A673 (cell line): ENCODE data around the gene SCGB1C2.
"Not testable (repeated sequence)": the region's sequence is repeated elsewhere in the genome, so short reads cannot be mapped to it uniquely, and the experiment has no call there.

ENCODE experiments used
- EZH2 ChIP-seq: fragments of 200-600 bp; sonication (generic); IDR thresholded peaks from 2 replicates; pipeline ENCODE4 v1.6.1; 2017; ENCODE audit warnings: borderline replicate concordance, low read depth, mild to moderate bottlenecking, mixed read lengths, antibody characterized with exemption, low read length; ENCODE audit not compliant: poor library complexity, severe bottlenecking
- TF ChIP-seq, protein P1 (sequence below): fragments of 300-800, 200-600 bp; sonication (generic); conservative IDR thresholded peaks from 2 replicates; pipeline ENCODE4 v1.5.1; 2017; ENCODE audit warnings: low read depth, mild to moderate bottlenecking, antibody characterized with exemption, low read length, moderate library complexity, mixed read lengths

DNA sequence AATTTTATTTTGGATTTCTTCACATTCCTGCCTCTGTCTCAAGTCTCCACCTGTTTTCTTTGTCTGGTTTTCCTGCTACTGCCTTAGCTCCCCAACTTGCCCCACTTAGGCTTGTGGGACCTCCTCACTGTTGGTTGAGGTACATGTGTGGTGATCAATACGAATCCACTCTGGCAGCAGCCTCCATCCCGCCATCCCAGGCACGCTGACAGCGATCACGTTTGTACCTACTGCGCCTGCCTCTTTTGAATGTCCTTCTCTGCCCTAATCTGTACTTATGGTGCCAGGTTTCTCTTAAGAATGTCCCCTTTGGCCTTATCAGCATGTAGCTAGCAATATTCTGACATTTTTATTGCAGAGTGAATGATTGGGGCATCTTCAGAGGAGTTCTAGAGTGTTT is 2.3 kb upstream of the SCGB1C2 start:
- TF ChIP-seq, protein P1, sequence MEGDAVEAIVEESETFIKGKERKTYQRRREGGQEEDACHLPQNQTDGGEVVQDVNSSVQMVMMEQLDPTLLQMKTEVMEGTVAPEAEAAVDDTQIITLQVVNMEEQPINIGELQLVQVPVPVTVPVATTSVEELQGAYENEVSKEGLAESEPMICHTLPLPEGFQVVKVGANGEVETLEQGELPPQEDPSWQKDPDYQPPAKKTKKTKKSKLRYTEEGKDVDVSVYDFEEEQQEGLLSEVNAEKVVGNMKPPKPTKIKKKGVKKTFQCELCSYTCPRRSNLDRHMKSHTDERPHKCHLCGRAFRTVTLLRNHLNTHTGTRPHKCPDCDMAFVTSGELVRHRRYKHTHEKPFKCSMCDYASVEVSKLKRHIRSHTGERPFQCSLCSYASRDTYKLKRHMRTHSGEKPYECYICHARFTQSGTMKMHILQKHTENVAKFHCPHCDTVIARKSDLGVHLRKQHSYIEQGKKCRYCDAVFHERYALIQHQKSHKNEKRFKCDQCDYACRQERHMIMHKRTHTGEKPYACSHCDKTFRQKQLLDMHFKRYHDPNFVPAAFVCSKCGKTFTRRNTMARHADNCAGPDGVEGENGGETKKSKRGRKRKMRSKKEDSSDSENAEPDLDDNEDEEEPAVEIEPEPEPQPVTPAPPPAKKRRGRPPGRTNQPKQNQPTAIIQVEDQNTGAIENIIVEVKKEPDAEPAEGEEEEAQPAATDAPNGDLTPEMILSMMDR, result not testable (repeated sequence)
- not testable (repeated sequence) for TF ChIP-seq EZH2
